GM12865 (cell line): ENCODE measurements around the gene CAMKMT.

Experiments
- DNase-seq: peaks from one replicate; pipeline ENCODE4 v3.0.0; 2010; ENCODE audit warnings: low read depth
- H3K4me3 ChIP-seq: 2 replicates; pipeline ENCODE4 v1.5.1; 2011; ENCODE audit warnings: mild to moderate bottlenecking, low read depth, low read length, control low read depth
- TF ChIP-seq, protein P1 (sequence below): IDR thresholded peaks from 2 replicates; pipeline ENCODE4 v1.5.1; 2011; ENCODE audit warnings: low read length, control low read depth, low read depth, inconsistent platforms; ENCODE audit not compliant: insufficient read depth; ENCODE audit errors: missing control alignments

The CAMKMT gene

GRCh38 chr2:44742057-44742456, 380.3 kb downstream of the CAMKMT start:
- no peak overlapping the region for H3K4me3 ChIP-seq
- DNase-seq = no peak

GRCh38 chr2:44743473-44743872, 381.7 kb downstream of the CAMKMT start:
- TF ChIP-seq, protein P1, sequence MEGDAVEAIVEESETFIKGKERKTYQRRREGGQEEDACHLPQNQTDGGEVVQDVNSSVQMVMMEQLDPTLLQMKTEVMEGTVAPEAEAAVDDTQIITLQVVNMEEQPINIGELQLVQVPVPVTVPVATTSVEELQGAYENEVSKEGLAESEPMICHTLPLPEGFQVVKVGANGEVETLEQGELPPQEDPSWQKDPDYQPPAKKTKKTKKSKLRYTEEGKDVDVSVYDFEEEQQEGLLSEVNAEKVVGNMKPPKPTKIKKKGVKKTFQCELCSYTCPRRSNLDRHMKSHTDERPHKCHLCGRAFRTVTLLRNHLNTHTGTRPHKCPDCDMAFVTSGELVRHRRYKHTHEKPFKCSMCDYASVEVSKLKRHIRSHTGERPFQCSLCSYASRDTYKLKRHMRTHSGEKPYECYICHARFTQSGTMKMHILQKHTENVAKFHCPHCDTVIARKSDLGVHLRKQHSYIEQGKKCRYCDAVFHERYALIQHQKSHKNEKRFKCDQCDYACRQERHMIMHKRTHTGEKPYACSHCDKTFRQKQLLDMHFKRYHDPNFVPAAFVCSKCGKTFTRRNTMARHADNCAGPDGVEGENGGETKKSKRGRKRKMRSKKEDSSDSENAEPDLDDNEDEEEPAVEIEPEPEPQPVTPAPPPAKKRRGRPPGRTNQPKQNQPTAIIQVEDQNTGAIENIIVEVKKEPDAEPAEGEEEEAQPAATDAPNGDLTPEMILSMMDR = no peak
- H3K4me3 ChIP-seq = no peak overlapping the region
- DNase-seq = no peak

More at GRCh38 chr2:44742057-44742456, 380.3 kb downstream of the CAMKMT start:
- TF ChIP-seq, protein P1 = no peak

DNA sequence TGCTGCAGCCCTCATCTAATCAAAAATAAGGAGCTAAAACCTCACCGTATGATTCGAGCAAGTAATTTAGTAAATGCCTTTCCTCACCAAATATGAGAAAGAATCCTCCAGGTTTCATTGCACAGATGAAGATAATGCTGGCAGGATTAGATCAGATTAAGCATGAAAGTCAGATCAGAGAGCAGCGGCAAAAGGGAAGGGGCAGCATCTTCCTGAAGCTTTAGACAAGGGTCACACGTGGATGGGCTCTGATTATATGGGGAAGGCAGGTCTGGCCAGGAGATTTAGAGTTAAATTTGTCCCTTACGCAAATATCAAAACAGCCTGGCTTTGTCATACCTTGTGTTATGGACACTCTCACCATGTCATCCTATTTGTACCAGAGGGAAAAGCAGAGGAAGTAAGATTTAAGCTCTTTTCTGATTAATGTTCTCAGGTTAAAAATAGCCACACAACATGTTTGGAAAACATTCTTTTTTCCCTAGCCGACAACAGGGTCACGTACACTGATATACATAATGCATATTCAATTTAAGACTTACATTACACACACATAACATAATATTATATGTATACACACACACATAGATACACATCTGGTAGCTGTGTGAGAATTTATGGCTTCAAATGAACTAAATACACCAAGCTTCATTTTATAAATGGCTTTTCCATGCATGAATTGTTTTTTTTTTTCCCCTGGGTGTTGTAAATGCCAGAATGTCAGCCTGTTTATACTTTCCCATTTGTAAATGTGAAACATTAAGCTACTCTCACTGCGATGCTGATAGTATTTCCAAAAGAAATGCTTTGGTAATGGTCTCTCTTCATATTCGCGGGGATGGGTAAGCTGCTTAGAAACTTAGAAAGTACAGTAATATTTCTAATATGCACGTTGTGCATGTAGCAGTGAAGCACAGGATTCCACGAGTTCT, 383.5 kb downstream of the CAMKMT start:
- no peak for DNase-seq
- no peak overlapping the region for H3K4me3 ChIP-seq
- TF ChIP-seq, protein P1 = no peak

DNA sequence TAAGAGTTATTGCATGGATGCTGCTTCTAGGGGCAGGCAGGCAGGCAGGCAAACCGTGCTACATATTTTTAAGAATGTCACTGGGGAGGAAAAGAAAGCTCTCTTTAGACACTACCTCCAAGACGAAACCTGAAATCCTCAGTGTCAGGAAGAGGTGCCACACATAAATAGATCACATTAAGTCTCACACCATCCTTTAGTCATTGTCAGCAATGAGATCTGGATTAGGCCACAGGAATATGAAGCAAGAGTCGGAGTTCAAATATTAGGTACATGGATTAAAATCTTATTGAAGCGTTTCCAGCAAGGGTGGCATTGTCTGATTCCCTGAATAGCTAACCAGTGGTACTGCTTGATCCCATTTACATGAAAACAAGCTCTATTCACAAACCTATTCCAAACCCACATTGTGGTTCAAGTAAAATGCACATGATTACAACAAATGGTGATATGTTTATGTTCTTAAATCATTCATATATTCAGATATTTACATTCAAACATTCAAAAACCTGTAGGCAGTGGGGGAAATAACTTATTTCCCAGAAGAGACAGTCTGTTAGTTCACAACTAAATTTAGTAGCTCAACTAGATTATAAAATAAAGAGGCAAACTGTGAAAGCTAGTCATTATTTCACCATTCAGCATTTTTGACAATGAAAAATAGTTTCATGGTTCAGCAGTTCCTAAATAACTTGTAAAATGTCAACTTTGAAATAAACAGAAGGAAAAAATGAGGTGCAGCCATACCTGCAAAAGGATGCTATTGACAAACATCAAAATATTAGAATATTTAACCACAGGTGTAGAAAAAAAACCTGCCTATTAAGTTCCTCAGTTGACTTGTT, 384.4 kb downstream of the CAMKMT start:
- TF ChIP-seq, protein P1 = no peak
- H3K4me3 ChIP-seq = no peak overlapping the region
- no peak for DNase-seq

DNA sequence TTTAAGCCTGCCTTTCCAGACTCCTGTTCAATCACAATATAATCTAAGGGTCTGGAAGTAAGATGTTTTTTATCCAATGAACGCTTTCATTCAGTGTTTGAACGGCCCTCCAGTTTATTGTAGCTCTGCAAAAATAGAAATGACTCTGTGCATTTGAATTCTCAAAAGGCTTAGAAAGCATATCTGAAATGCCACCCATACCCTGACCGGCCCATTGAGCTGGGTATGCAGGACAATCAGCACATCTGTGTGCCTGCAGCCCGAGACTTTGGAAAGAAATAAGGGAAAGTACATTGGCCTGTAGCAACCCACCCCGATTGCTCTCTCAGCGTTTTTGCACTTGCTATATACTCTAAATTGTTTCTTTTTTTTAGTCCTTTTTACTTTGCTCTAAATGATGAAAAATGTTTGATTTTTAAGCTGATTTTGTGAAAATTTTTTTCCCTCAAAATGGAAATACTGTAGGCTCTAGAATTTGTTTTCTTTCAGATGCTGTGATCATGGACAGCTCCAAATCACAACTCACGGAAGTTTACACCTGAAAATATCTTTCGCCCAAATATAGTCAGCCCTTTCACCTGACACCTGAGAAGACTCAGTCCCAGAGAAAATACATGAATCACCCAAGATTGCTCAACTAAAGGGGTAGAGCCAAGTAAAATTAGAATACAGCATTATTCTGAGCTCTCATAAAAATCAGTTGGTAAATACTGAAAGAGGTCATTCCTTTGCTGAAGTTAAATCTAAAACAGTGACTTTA, 385.3 kb downstream of the CAMKMT start:
- no peak overlapping the region for H3K4me3 ChIP-seq
- no peak for DNase-seq
- TF ChIP-seq, protein P1 = no peak

- DNase-seq = no peak
- no peak overlapping the region for H3K4me3 ChIP-seq
- TF ChIP-seq, protein P1 = no peak
Observed at GRCh38 chr2:44747794-44748193, 386.0 kb downstream of the CAMKMT start.
